GM23338 (cell line): Measurements from ENCODE around the gene ARHGEF2. TPM values are rescaled to one million over a fixed set of nuclear protein-coding genes. Genes with fewer than 3 reads are reported as not detected.

Experiments
- ATAC-seq: fragments of 200-7000 bp; cut with Tn5 transposase; 3 replicates; pipeline ENCODE4 v1.9.1; 2020
- DNase-seq: peaks from one replicate; pipeline ENCODE4 v3.0.0-alpha.2; 2015; ENCODE audit warnings: low spot score
- H2AFZ ChIP-seq: fragments of 200-600 bp; sonication (generic); 2 replicates; pipeline ENCODE4 v1.8.0; 2016; ENCODE audit warnings: antibody characterized with exemption, mild to moderate bottlenecking, moderate library complexity
- H3F3A ChIP-seq: fragments of 200-600 bp; sonication (generic); replicated peaks from 2 replicates; pipeline ENCODE4 v1.8.0; 2017; ENCODE audit warnings: antibody characterized with exemption, mixed run types, low read depth
- H3K27ac ChIP-seq: fragments of 200-600 bp; sonication (generic); 2 replicates; pipeline ENCODE4 v1.6.1; 2016; ENCODE audit warnings: low read depth
- H3K27me3 ChIP-seq: fragments of 200-600 bp; sonication (generic); 2 replicates; pipeline ENCODE4 v1.8.0; 2016; ENCODE audit warnings: mild to moderate bottlenecking, mixed run types, moderate library complexity; ENCODE audit not compliant: insufficient read depth
- H3K36me3 ChIP-seq: fragments of 200-600 bp; sonication (generic); 2 replicates; pipeline ENCODE4 v1.8.0; 2016; ENCODE audit warnings: mild to moderate bottlenecking; ENCODE audit not compliant: insufficient read depth
- H3K4me1 ChIP-seq: fragments of 200-600 bp; sonication (generic); 2 replicates; pipeline ENCODE4 v1.8.0; 2016; ENCODE audit warnings: mild to moderate bottlenecking, moderate library complexity; ENCODE audit not compliant: insufficient read depth
- H3K4me2 ChIP-seq: fragments of 200-600 bp; sonication (generic); 2 replicates; pipeline ENCODE4 v1.7.1; 2017; ENCODE audit warnings: mixed run types
- H3K4me3 ChIP-seq: fragments of 200-600 bp; sonication (generic); 2 replicates; pipeline ENCODE4 v1.6.1; 2016; ENCODE audit warnings: mixed run types
- H3K79me2 ChIP-seq: fragments of 200-600 bp; sonication (generic); replicated peaks from 2 replicates; pipeline ENCODE4 v1.8.0; 2017; ENCODE audit warnings: mild to moderate bottlenecking; ENCODE audit not compliant: insufficient read depth
- H3K9me2 ChIP-seq: fragments of 200-600 bp; sonication (generic); 2 replicates; pipeline ENCODE4 v1.8.0; 2017; ENCODE audit not compliant: insufficient read depth
- H4K20me1 ChIP-seq: fragments of 200-600 bp; sonication (generic); replicated peaks from 2 replicates; pipeline ENCODE4 v1.8.0; 2017; ENCODE audit warnings: mild to moderate bottlenecking; ENCODE audit not compliant: insufficient read depth
- H3K27ac Mint-ChIP-seq: 2 replicates; pipeline ENCODE4 v1.8.0; 2020; ENCODE audit warnings: inconsistent platforms, mild to moderate bottlenecking, moderate library complexity, mixed read lengths
- H3K27me3 Mint-ChIP-seq: 3 replicates; pipeline ENCODE4 v1.8.0; 2022; ENCODE audit warnings: low read depth, mild to moderate bottlenecking, moderate library complexity, mixed read lengths, inconsistent platforms; ENCODE audit not compliant: insufficient read depth, poor library complexity
- H3K36me3 Mint-ChIP-seq: 3 replicates; pipeline ENCODE4 v1.8.0; 2021; ENCODE audit warnings: low read depth, mild to moderate bottlenecking, inconsistent platforms, moderate library complexity, mixed read lengths
- H3K4me1 Mint-ChIP-seq: 3 replicates; pipeline ENCODE4 v1.8.0; 2020; ENCODE audit warnings: mild to moderate bottlenecking, inconsistent platforms, mixed read lengths
- H3K4me3 Mint-ChIP-seq: 3 replicates; pipeline ENCODE4 v1.8.0; 2021; ENCODE audit warnings: moderate library complexity, mild to moderate bottlenecking, inconsistent platforms, mixed read lengths
- H3K9me3 Mint-ChIP-seq: 3 replicates; pipeline ENCODE4 v1.8.0; 2020; ENCODE audit warnings: moderate library complexity, mild to moderate bottlenecking, inconsistent platforms, mixed read lengths
- CREB1 ChIP-seq: fragments of 250-450 bp; sonication (Bioruptor Pico); IDR thresholded peaks from 2 replicates; pipeline ENCODE4 v1.5.0; 2020; ENCODE audit warnings: low read depth, mild to moderate bottlenecking, moderate library complexity
- EZH2 ChIP-seq: fragments of 200-600 bp; sonication (generic); IDR thresholded peaks from one replicate; pipeline ENCODE4 v1.8.0; 2017; ENCODE audit warnings: antibody characterized with exemption, mild to moderate bottlenecking, low read depth; ENCODE audit not compliant: unreplicated experiment
- EZH2phosphoT487 ChIP-seq: fragments of 200-600 bp; sonication (generic); IDR thresholded peaks from one replicate; pipeline ENCODE4 v1.8.1; 2018; ENCODE audit warnings: antibody characterized with exemption; ENCODE audit not compliant: unreplicated experiment
- JUNB ChIP-seq: IDR thresholded peaks from one replicate; pipeline ENCODE4 v1.6.1; 2016; ENCODE audit warnings: antibody characterized with exemption; ENCODE audit not compliant: unreplicated experiment
- NANOG ChIP-seq: IDR thresholded peaks from 2 replicates; pipeline ENCODE4 v1.6.1; 2016; ENCODE audit warnings: antibody characterized with exemption, borderline replicate concordance
- POLR2AphosphoS5 ChIP-seq: IDR thresholded peaks from 2 replicates; pipeline ENCODE4 v1.6.1; 2016; ENCODE audit warnings: antibody characterized with exemption, low read depth
- STAT1 ChIP-seq: IDR thresholded peaks from one replicate; pipeline ENCODE4 v1.6.1; 2016; ENCODE audit warnings: antibody characterized with exemption; ENCODE audit not compliant: unreplicated experiment
- ZNF114 ChIP-seq: fragments of 250-450 bp; sonication (Bioruptor Pico); IDR thresholded peaks from 2 replicates; pipeline ENCODE4 v1.5.0; 2020; ENCODE audit warnings: mild to moderate bottlenecking, moderate library complexity
- ZNF331 ChIP-seq: fragments of 250-450 bp; sonication (Bioruptor Pico); IDR thresholded peaks from 2 replicates; pipeline ENCODE4 v1.5.0; 2020; ENCODE audit warnings: low read depth, mild to moderate bottlenecking, moderate library complexity
- polyA plus RNA-seq: library from polyadenylated mRNA; unstranded; fragments of >200 nt; fragmentation: Nextera tagmentation; extraction: Ambion mirVana; gene quantifications from 2 replicates; pipeline ENCODE4 v1.2.1, GENCODE V29; 2016
- total RNA-seq: library from RNA; depleted of rRNA; stranded (reverse); fragments of >200 nt; shearing (Covaris generic); gene quantifications from 2 replicates; pipeline ENCODE4 v1.2.3, GENCODE V29; 2014
- TF ChIP-seq, protein P1 (sequence below): fragments of 250-450 bp; sonication (Bioruptor Pico); IDR thresholded peaks from 2 replicates; pipeline ENCODE4 v1.5.0; 2020; ENCODE audit warnings: mild to moderate bottlenecking, moderate library complexity
- TF ChIP-seq, protein P2 (sequence below): IDR thresholded peaks from one replicate; pipeline ENCODE4 v1.6.1; 2018; ENCODE audit warnings: antibody characterized with exemption; ENCODE audit not compliant: unreplicated experiment
- TF ChIP-seq, protein P3 (sequence below), 2 experiments: fragments of 200-600 bp in 1 of 2; sonication (generic) in 1 of 2; conservative IDR thresholded peaks; 2 replicates each; pipeline versions ENCODE4 v1.5.1 to v1.6.1; 2016 to 2017; ENCODE audit warnings: antibody characterized with exemption in 2 of 2, low read depth in 2 of 2, mild to moderate bottlenecking in 2 of 2, moderate library complexity in 1 of 2

ARHGEF2 gene
- total and polyA plus RNA-seq, 2 experiments from 2014 or later = 23.0 to 87.6 TPM

DNA sequence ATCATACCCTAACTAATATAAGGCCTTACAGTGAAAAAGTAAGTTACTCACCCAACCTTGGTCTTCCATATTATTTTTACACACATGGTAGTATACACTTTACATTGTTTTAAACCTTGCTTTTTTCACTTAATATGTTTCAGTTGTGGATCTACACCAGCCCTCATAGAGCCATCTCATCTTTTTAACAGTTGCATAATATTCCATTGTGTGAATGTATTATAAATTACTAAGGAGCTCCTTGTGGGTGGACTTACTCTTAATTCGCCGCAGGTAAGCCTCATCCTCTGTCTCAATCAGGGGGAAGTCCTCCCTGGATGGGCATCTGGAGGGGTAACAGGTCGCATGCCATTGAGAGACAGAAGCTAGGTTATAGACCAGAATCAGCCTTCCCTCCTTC is 23.7 kb downstream of the ARHGEF2 start:
- Mint-ChIP-seq H3K27ac (no peak overlapping the region), H3K27me3 (peaks cover 4% of the 10 kb centered on the region), H3K4me3 (no peak overlapping the region), H3K4me1 (no peaks in the 10 kb centered on the region), H3K9me3 (no peaks in the 10 kb centered on the region), H3K36me3 (peaks cover 85% of the 10 kb centered on the region)
- Histone ChIP-seq H3K4me1 (no peaks in the 10 kb centered on the region), H3K79me2 (no peaks in the 10 kb centered on the region), H4K20me1 (no peaks in the 10 kb centered on the region; the same call in none of the 2 replicates), H2AFZ (no peak overlapping the region), H3K27ac (no peak overlapping the region), H3K4me3 (no peak overlapping the region), H3K4me2 (no peak overlapping the region), H3K27me3 (no peaks in the 10 kb centered on the region), H3F3A (peaks cover 10% of the 10 kb centered on the region; the same call in 1 of the 2 replicates), H3K9me2 (no peaks in the 10 kb centered on the region), H3K36me3 (peaks cover 61% of the 10 kb centered on the region)
- TF ChIP-seq STAT1 (no peak), EZH2 (no peak), POLR2AphosphoS5 (no peak), CREB1 (no peak), JUNB (no peak), EZH2phosphoT487 (no peak), ZNF331 (CRISPR knock-in tag) (no peak), ZNF114 (CRISPR knock-in tag) (no peak), NANOG (no peak)
- TF ChIP-seq, protein P1, sequence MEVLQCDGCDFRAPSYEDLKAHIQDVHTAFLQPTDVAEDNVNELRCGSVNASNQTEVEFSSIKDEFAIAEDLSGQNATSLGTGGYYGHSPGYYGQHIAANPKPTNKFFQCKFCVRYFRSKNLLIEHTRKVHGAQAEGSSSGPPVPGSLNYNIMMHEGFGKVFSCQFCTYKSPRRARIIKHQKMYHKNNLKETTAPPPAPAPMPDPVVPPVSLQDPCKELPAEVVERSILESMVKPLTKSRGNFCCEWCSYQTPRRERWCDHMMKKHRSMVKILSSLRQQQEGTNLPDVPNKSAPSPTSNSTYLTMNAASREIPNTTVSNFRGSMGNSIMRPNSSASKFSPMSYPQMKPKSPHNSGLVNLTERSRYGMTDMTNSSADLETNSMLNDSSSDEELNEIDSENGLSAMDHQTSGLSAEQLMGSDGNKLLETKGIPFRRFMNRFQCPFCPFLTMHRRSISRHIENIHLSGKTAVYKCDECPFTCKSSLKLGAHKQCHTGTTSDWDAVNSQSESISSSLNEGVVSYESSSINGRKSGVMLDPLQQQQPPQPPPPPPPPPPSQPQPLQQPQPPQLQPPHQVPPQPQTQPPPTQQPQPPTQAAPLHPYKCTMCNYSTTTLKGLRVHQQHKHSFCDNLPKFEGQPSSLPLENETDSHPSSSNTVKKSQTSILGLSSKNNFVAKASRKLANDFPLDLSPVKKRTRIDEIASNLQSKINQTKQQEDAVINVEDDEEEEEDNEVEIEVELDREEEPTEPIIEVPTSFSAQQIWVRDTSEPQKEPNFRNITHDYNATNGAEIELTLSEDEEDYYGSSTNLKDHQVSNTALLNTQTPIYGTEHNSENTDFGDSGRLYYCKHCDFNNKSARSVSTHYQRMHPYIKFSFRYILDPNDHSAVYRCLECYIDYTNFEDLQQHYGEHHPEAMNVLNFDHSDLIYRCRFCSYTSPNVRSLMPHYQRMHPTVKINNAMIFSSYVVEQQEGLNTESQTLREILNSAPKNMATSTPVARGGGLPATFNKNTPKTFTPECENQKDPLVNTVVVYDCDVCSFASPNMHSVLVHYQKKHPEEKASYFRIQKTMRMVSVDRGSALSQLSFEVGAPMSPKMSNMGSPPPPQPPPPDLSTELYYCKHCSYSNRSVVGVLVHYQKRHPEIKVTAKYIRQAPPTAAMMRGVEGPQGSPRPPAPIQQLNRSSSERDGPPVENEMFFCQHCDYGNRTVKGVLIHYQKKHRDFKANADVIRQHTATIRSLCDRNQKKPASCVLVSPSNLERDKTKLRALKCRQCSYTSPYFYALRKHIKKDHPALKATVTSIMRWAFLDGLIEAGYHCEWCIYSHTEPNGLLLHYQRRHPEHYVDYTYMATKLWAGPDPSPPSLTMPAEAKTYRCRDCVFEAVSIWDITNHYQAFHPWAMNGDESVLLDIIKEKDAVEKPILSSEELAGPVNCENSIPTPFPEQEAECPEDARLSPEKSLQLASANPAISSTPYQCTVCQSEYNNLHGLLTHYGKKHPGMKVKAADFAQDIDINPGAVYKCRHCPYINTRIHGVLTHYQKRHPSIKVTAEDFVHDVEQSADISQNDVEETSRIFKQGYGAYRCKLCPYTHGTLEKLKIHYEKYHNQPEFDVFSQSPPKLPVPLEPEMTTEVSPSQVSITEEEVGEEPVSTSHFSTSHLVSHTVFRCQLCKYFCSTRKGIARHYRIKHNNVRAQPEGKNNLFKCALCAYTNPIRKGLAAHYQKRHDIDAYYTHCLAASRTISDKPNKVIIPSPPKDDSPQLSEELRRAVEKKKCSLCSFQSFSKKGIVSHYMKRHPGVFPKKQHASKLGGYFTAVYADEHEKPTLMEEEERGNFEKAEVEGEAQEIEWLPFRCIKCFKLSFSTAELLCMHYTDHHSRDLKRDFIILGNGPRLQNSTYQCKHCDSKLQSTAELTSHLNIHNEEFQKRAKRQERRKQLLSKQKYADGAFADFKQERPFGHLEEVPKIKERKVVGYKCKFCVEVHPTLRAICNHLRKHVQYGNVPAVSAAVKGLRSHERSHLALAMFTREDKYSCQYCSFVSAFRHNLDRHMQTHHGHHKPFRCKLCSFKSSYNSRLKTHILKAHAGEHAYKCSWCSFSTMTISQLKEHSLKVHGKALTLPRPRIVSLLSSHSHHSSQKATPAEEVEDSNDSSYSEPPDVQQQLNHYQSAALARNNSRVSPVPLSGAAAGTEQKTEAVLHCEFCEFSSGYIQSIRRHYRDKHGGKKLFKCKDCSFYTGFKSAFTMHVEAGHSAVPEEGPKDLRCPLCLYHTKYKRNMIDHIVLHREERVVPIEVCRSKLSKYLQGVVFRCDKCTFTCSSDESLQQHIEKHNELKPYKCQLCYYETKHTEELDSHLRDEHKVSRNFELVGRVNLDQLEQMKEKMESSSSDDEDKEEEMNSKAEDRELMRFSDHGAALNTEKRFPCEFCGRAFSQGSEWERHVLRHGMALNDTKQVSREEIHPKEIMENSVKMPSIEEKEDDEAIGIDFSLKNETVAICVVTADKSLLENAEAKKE (CRISPR knock-in tag) = no peak
- TF ChIP-seq, protein P2, sequence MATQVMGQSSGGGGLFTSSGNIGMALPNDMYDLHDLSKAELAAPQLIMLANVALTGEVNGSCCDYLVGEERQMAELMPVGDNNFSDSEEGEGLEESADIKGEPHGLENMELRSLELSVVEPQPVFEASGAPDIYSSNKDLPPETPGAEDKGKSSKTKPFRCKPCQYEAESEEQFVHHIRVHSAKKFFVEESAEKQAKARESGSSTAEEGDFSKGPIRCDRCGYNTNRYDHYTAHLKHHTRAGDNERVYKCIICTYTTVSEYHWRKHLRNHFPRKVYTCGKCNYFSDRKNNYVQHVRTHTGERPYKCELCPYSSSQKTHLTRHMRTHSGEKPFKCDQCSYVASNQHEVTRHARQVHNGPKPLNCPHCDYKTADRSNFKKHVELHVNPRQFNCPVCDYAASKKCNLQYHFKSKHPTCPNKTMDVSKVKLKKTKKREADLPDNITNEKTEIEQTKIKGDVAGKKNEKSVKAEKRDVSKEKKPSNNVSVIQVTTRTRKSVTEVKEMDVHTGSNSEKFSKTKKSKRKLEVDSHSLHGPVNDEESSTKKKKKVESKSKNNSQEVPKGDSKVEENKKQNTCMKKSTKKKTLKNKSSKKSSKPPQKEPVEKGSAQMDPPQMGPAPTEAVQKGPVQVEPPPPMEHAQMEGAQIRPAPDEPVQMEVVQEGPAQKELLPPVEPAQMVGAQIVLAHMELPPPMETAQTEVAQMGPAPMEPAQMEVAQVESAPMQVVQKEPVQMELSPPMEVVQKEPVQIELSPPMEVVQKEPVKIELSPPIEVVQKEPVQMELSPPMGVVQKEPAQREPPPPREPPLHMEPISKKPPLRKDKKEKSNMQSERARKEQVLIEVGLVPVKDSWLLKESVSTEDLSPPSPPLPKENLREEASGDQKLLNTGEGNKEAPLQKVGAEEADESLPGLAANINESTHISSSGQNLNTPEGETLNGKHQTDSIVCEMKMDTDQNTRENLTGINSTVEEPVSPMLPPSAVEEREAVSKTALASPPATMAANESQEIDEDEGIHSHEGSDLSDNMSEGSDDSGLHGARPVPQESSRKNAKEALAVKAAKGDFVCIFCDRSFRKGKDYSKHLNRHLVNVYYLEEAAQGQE = no peak
- TF ChIP-seq, protein P3, sequence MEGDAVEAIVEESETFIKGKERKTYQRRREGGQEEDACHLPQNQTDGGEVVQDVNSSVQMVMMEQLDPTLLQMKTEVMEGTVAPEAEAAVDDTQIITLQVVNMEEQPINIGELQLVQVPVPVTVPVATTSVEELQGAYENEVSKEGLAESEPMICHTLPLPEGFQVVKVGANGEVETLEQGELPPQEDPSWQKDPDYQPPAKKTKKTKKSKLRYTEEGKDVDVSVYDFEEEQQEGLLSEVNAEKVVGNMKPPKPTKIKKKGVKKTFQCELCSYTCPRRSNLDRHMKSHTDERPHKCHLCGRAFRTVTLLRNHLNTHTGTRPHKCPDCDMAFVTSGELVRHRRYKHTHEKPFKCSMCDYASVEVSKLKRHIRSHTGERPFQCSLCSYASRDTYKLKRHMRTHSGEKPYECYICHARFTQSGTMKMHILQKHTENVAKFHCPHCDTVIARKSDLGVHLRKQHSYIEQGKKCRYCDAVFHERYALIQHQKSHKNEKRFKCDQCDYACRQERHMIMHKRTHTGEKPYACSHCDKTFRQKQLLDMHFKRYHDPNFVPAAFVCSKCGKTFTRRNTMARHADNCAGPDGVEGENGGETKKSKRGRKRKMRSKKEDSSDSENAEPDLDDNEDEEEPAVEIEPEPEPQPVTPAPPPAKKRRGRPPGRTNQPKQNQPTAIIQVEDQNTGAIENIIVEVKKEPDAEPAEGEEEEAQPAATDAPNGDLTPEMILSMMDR (conservative IDR thresholded peaks at IDR 0.05; ENCODE audit: low read depth in 2 of 2) = no peak
- DNase-seq (no peak), ATAC-seq (no peak)
